AG09319 (cell line): ENCODE data around the gene PSMB5.

ENCODE experiments used
- DNase-seq: peaks from one replicate; pipeline ENCODE4 v3.0.0-alpha.2; 2010; ENCODE audit warnings: low read depth; ENCODE audit errors: extremely low read depth
- TF ChIP-seq, protein P1 (sequence below): IDR thresholded peaks from 2 replicates; pipeline ENCODE4 v1.5.1; 2011; ENCODE audit warnings: low read depth, mild to moderate bottlenecking, inconsistent platforms, low read length, moderate library complexity

Gene PSMB5

GRCh38 chr14:23045419-23046357, 11.0 kb upstream of the PSMB5 start:
- TF ChIP-seq, protein P1, sequence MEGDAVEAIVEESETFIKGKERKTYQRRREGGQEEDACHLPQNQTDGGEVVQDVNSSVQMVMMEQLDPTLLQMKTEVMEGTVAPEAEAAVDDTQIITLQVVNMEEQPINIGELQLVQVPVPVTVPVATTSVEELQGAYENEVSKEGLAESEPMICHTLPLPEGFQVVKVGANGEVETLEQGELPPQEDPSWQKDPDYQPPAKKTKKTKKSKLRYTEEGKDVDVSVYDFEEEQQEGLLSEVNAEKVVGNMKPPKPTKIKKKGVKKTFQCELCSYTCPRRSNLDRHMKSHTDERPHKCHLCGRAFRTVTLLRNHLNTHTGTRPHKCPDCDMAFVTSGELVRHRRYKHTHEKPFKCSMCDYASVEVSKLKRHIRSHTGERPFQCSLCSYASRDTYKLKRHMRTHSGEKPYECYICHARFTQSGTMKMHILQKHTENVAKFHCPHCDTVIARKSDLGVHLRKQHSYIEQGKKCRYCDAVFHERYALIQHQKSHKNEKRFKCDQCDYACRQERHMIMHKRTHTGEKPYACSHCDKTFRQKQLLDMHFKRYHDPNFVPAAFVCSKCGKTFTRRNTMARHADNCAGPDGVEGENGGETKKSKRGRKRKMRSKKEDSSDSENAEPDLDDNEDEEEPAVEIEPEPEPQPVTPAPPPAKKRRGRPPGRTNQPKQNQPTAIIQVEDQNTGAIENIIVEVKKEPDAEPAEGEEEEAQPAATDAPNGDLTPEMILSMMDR, result no peak
- DNase-seq, result no peak

- TF ChIP-seq, protein P1, result no peak
- no peak for DNase-seq
Measured at GRCh38 chr14:23044840-23045239, 10.1 kb upstream of the PSMB5 start.

DNA sequence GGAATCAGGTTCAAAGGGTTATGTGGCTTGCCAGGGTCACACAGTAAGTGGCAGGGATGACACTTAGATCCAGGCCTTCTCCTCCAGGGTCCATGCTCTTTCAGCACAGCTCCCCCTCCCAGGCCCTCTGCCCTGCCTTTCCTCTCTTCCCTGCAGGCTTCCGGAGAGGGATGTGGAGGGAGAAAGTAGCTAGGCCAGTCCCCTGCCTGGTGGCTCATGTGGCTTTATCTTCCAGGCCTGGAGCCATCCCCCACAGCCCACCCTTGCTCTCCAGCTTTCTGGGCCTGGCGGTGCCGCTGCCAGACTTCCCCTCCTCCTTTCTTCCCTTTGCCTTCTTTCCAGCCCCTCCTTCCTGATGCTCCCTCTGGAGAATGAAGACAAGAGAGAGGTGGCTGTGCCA, 9.1 kb upstream of the PSMB5 start:
- no peak for DNase-seq
- TF ChIP-seq, protein P1, result no peak

DNA sequence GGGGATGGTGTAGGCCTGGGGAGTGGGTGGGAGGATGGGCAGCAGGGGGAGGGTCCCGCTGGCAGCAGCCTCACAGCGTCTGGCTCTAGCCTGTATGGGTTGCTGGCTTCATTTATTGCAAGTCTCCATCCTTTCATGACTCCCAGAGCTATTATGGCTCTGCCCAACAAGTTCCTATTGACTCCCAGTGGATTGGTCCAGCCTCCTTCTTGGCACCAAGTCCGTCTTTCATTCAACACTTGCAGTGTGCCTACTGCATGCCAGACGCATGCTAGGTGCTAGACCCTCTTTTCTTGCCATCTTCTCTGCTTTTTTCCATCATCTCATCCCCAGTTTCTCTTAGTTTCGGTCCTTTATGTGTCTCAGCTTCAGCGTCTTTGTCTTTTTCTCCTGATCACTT, 8.4 kb upstream of the PSMB5 start:
- TF ChIP-seq, protein P1, result no peak
- no peak for DNase-seq

DNA sequence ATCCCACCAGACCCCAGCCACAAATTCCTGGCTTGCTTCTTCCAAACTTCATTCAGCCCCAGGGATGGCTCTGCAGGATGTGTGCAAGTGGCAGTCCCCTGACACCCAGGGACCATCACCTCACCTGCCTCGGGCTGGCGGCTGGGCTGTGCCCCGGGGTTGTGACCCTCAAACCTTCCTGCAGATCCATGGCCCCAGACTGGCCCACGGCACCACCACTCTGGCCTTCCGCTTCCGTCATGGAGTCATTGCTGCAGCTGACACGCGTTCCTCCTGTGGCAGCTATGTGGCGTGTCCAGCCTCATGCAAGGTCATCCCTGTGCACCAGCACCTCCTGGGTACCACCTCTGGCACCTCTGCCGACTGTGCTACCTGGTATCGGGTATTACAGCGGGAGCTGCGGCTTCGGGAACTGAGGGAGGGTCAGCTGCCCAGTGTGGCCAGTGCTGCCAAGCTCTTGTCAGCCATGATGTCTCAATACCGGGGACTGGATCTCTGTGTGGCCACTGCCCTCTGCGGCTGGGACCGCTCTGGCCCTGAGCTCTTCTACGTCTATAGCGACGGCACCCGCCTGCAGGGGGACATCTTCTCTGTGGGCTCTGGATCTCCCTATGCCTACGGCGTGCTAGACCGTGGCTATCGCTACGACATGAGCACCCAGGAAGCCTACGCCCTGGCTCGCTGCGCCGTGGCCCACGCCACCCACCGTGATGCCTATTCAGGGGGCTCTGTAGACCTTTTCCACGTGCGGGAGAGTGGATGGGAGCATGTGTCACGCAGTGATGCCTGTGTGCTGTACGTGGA, 7.7 kb upstream of the PSMB5 start, which contains the start of gene PSMB11:
Gene PSMB11, plus strand, starts transcription at position 51 of the 804 bp plus-strand sequence. Its CDS starts 14 bp downstream, at position 65.
- TF ChIP-seq, protein P1, result no peak

GRCh38 chr14:23041729-23042128, 7.0 kb upstream of the PSMB5 start:
- TF ChIP-seq, protein P1, result no peak
- no peak for DNase-seq

More for the DNA sequence above, 7.7 kb upstream of the PSMB5 start, which contains the start of gene PSMB11:
- DNase-seq, result no peak
